Measurements from ENCODE around the gene TMEM91.

DNA sequence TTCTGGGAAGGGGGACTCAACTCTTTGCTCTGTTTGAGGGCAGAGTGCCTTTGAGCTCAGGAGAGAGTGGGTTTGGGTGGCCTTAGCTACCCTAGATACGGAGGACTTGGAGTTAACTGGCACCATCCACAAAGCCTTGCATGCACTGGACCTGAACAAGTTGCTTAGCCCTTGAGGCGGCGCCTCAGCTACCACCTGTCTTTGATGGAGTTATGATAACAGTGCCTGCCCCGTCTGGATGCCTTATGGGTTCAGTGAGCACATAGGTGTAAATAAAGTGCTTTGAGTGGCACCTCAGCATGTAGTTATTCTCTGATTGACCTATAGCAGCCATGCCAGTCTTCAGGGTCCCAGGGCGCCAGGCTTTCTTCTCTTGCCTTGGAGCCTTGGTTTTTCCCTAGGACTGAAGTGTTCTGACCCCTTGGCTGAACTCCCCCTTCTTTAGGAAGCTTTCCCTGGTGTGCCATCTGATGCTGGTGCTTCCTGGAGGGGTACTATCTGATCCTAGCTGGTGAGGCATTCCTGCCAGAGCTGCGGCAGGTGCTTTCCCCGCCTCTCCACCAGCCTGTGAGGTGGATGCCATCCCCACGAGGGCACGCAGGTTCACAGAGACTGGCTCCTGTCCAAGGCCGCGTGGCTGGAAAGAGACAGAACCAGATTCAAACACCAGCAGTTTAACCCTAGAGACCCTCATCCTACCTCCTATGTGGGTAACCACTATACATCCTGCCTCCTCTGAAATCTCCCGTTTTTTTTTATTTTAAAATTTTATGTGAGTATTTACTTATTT, 27.0 kb downstream of the TMEM91 start:
- TF ChIP-seq CTCF (conservative IDR thresholded peaks at IDR 0.05 in 1 of 2, IDR thresholded peaks at IDR 0.05 in 1 of 2; ENCODE audit: low read depth in 1 of 2, low read length in 2 of 2) (no peak), EZH2 (IDR thresholded peaks at IDR 0.05; ENCODE audit: low read length, missing control alignments) (no peak)

Measured in fibroblast of lung (primary cell).